NCI-H226 (cell line): Measurements from ENCODE around the gene ERC1.
A peak's percentile ranks its signal among the peaks of the same experiment; 100 is the strongest.

Source experiments
- DNase-seq: peaks from one replicate; pipeline ENCODE4 v3.0.0-alpha.2; 2015

Gene ERC1

GRCh38 chr12:1464925-1465324 is 473.9 kb downstream of the ERC1 start:
- no peak for DNase-seq

- DNase-seq = no peak
These were observed 475.0 kb downstream of the ERC1 start for GRCh38 chr12:1465990-1466389.

GRCh38 chr12:1466481-1467154 is 475.6 kb downstream of the ERC1 start:
- DNase-seq = peak; percentile 4

GRCh38 chr12:1467710-1468109 is 476.7 kb downstream of the ERC1 start:
- no peak for DNase-seq

DNA sequence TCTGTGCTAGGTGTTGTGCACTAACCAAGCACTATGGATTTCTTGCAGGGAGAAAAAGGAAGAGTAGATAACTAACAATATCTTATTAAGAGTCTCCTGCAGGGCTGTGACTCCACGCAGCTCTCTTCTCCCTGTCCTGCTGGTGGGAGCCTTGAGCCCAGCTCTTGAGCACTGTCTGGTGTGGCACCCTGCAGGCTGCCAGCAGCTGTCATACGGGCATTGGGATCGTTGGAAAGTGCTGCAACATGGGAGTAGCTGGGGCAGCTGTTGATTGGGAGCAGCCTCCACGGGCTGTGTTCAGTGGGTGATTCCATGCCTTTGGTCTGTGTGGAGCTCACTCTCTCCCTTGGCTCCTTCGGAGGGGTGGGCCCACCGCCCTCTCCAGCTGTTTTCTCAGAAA is 478.0 kb downstream of the ERC1 start:
- DNase-seq = no peak

DNA sequence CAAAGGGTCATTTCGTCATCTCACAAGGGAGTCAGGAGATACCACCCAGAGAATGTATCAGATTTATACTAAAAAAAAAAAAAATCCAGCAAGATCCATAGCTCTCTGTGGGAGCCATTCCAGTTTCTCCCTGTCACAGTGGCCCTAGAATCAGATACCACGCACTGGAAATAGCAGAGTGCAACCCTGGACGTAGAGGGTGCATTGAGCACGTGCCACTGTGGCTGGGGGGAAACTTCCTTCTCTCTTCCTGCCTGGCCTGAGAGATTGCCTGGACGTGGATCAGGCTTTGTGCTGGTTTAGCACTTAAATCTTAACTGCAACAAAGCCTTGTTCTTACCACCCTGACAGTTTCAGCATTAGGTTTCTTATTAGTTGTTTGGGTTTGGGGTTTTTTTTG is 479.0 kb downstream of the ERC1 start:
- DNase-seq = no peak

- DNase-seq = no peak
These were observed 480.2 kb downstream of the ERC1 start for GRCh38 chr12:1471224-1471623.

DNA sequence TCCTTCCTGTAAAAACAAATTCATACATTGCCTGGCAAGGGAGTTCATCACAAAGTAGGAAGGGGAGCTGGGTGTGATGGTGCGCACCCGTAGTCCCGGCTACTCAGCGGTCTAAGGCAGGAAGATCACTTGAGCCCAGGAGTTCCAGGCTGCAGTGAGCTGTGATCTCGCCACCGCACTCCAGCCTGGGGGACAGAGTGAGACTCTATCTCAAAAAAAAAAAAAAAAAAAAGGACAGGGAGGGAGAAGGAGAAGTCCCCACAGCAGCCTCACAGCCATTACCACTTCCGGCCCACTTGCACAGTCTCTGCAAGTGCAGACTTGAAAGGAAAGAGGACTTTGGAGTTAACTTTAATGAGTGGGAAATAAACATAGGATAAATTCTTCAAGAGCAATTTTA is 482.4 kb downstream of the ERC1 start:
- DNase-seq = no peak

GRCh38 chr12:1474041-1474573 is 483.1 kb downstream of the ERC1 start:
- DNase-seq = peak; percentile 94

DNA sequence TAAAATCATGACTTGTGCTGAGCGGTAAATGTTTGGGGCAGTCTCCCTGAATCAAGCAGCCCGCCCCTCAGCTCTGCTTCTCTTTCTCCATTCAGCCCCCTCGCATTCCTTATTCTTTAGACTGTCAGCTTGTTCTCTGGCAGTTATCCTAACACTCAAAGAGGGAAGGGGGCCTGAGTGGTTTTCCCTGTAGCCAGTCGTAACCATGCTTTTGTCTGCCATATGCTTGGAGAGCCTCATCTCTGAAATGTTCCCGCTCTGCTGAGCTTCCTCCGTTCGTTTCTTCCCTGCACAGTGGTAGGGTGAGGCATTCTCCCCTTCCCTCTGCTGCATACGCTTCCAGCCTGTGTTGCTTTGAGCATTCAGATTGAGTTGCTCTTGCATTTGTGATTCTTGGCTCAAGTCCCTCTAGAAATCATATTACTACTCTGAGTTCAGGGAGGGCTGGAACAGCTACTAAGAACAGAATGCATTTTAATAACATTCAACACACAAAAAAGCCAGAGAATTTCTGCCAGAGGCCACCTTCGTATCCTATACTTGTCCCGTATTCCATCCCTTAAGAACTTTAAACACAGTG is 483.6 kb downstream of the ERC1 start:
- peak; percentile 90 for DNase-seq

DNA sequence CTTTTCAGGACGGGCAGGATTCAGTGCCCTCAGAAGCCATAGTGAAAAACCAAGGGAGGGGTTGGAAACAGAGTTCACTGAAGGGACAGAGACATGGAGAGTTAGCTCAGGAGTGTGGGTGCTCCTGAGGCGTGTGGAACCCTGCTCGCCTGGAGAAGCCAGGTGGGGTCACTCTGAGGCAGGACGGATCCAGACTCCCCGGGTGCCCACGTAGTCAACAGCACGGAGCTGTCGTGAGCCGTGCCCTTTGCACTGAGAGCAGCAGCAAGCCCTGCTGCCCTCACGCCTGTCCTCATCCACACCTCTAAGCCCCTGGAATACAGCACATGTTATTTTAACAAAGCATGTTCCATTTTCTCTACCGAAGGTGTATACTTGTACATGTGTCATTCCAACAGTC is 488.6 kb downstream of the ERC1 start:
- DNase-seq = no peak

- DNase-seq = no peak
These were observed 490.3 kb downstream of the ERC1 start for GRCh38 chr12:1481326-1481725.

DNA sequence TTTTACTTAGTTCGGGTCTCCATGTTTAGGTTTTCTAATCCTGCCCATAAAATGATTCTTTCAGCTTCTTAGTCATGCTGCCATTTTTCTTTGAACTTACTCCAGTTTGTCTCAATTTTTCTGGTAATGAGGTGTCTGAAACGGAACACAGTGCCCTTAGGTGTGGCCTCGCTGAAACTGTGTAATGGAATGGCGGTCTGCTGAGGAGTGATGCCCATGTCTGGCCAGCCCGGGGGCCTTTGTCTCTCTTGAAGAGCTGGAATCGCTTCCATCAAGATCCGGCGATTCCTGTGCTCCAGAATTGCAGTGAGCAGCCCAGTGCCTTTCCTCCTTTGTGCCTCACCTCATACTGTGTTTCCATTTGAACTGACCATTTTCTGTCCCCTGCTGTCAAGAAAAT is 490.9 kb downstream of the ERC1 start:
- no peak for DNase-seq

GRCh38 chr12:1488908-1489381 is 497.9 kb downstream of the ERC1 start:
- no peak for DNase-seq

GRCh38 chr12:1491983-1492697 is 501.1 kb downstream of the ERC1 start:
- DNase-seq = no peak

DNA sequence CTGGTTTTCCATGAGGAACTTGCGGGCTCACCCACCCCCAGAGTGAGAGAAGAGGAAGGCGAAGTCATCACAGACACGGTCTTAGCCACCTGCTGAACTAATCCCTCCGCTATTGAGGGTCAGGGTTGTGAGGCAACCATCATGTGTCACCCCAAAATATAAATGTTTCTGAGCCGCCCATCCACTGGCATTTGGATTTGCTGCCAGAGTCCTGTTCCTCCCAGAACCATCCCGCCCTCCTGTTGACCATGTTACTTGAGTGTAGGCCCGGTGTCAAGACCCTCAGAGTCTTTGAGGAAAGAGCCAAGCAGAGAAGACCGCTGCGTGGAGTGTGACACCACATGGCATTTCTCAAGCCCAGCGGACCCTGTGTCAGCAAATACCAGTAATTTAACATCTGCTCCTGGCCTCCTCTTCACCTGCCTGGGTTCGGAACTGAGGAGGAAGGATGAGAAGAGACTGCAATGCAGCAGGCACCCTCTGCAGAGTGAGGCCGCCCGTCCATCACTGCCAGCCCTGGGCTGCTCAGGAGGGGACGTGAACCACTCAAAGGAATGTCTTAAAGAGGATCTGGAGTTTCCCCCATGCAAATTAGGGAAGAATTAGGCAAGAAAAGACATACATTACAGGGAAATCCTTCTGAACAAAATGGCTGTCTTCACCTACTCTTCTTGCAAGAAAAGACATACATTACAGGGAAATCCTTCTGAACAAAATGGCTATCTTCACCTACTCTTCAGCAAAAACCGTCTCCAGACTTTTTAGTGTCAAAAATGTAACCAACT is 502.9 kb downstream of the ERC1 start:
- DNase-seq = no peak

DNA sequence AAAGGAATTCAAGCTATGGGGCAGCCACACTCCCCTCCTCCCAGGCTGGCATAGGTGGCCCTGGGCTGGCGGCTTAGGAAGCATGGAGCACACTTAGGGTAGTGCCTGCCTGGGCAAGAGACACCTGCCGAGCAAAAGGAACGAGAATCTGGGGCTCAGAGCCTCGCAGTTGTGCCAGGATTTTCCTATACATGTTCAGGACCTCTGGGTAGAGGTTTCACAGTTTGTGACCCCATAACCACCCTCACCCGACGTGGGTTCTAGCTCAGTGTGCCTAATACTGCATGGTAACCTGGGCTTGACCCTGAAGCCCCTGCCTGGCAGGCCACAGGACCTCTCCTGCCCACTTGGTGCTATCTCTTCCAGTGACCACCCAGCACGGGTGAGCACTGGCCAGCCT is 503.8 kb downstream of the ERC1 start:
- no peak for DNase-seq

DNA sequence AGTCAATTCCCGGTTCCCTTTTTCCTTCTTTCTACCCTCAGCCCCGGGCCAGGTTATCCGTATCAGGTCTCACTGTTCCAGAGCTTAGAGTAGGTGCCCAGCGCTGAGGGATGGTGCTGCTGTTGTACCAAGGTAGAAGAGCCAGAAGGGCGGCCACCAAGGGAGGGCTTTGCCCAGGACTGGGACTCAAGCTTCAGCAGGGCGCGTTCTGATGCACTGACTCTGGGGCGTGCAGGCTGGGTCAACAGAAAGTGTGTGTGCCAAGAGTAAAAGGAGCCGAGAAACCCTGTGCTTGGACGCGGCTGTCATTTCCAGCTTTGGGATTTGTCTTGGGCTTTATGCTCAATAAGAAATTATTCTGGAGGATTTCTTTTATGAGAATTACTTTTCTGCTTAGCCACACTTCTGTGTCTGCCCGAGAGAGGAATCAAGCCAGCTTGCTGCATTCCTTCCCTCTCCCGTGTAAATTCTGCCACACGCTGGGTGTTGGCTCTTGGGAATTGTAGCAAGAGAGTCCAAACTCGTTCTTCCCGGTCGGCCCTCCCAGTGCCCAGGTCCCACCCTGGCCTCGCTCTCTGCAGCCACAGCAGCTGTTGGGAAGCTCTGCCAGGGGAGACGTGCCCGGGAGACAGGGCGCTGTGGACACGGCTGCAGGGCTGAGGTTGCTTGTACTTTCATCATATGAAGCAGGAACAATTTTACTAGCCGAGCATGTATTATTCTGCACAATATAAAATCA is 505.3 kb downstream of the ERC1 start:
- no peak for DNase-seq

DNA sequence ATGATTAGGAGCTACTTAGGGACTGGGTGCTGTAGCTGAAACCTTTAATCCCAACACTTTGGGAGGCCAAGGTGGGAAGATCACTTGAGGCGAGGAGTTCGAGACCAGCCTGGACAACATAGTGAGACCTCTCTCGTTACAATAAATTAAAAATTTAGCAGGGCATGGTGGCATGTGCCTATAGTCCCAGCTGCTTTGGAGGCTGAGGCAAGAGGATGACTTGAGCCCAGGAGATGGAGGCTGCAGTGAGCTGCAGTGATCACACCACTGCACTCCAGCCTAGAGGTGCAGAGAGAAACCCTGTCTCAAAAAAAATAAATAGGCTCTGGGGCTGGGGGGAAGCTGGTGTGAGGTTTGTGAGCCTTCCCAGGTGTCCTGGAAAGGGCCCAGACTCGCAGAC is 506.1 kb downstream of the ERC1 start:
- DNase-seq = no peak

DNA sequence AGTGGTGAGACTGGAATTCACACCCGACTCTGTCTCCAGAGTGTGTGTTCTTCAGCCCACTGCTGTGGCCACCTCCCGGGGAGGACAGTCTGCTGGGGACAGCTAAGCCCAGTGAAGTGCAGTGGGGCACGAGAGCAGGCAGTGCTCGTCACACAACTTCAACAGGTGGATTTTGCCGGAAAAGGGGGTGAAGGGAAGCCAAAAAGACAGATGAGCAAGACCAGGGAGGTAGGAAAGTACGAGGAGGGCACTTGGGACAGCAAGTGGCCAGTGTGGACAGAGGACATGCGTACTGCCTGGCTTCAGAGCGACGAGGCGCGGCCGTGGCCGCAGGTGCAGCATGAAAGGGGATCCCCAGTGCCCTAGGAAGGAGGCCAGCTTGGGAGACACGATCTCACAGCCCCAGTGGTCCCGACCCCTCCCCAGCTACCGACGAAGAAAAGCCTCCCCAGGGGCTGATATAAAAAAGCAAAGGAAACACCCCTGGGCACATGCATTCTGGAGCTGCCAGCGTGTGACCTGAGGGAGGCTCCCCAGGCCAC is 507.2 kb downstream of the ERC1 start:
- no peak for DNase-seq

GRCh38 chr12:1499351-1499750 is 508.3 kb downstream of the ERC1 start:
- DNase-seq = no peak
